K562 (cell line): ENCODE measurements around the gene RSPH9. TPM values are rescaled to one million over a fixed set of nuclear protein-coding genes. Genes with fewer than 3 reads are reported as not detected.

Source experiments
- IRF1 ChIP-seq: sonication (generic); formaldehyde crosslinking; IDR thresholded peaks from 2 replicates; pipeline ENCODE4 v1.8.0; 2022; ENCODE audit warnings: missing genetic modification reagents, mild to moderate bottlenecking, borderline replicate concordance
- KLF13 ChIP-seq: fragments of 450-650 bp; IDR thresholded peaks from 2 replicates; pipeline ENCODE4 v1.6.1; 2016; ENCODE audit warnings: missing genetic modification characterization, low read depth, mild to moderate bottlenecking, missing compliant biosample characterization, moderate library complexity, borderline replicate concordance
- RHOXF2B ChIP-seq: fragments of 250-450 bp; sonication (Bioruptor Pico); conservative IDR thresholded peaks from 2 replicates; pipeline ENCODE4 v1.5.1; 2021
- ZBTB40 ChIP-seq, 2 experiments: fragments of 450-650 bp in 1 of 2; sonication (generic) in 1 of 2; formaldehyde crosslinking in 1 of 2; IDR thresholded peaks; 2 replicates each; pipeline versions ENCODE4 v1.7.1 to v1.9.0; 2016 to 2022; ENCODE audit warnings: inconsistent platforms in 1 of 2, mild to moderate bottlenecking in 1 of 2, missing genetic modification reagents in 1 of 2
- ZNF134 ChIP-seq: fragments of 250-450 bp; sonication (Bioruptor Pico); conservative IDR thresholded peaks from 2 replicates; pipeline ENCODE4 v1.4.0; 2020
- ZNF318 ChIP-seq, 2 experiments: fragments of 450-650 bp; IDR thresholded peaks; 2 replicates each; pipeline ENCODE4 v1.6.1; 2016; ENCODE audit warnings: mild to moderate bottlenecking in 2 of 2, borderline replicate concordance in 1 of 2, low read depth in 1 of 2, moderate library complexity in 1 of 2
- polyA plus RNA-seq, 8 experiments: library from polyadenylated mRNA; depleted of rRNA in 4 of 8; stranded (reverse) in 5 of 8; unstranded in 3 of 8; fragments of >200 nt; fragmentation: Nextera tagmentation in 2 of 8; fragmentation: Illumina TruSeq in 1 of 8; extraction: Ambion mirVana in 2 of 8; extraction: Trizol in 1 of 8; gene quantifications; 2 replicates each; pipeline versions ENCODE4 v1.2.1 to v1.2.3, GENCODE V29; 2011 to 2014; ENCODE audit warnings: inconsistent platforms in 1 of 8, missing spikeins in 1 of 8
- total RNA-seq, 7 experiments: library from RNA; depleted of rRNA in 6 of 7; stranded (reverse); fragments of >200 nt in 6 of 7; fragmentation: Illumina TruSeq in 2 of 7; extraction: Trizol in 2 of 7; gene quantifications; 2 replicates each; pipeline versions ENCODE4 v1.2.1 to v1.2.3, GENCODE V29; 2011 to 2021; ENCODE audit warnings: low replicate concordance in 1 of 7

Gene RSPH9
- total and polyA plus RNA-seq, 9 of the 15 experiments (the other 6 are each of a cell fraction or from before 2014, with no cell fraction given): 0.05 to 0.60 (median 0.39) TPM; not detected in 6

- TF ChIP-seq ZNF134 (CRISPR knock-in tag) (peak; percentile 5; the same call in 1 of the 2 replicates), ZNF318 (IDR thresholded peaks at IDR 0.05; ENCODE audit: borderline replicate concordance in 1 of 2, low read depth in 1 of 2) (peak in 1 of 2 experiments; percentile 34; a peak in 1 of 4 replicates), RHOXF2B (CRISPR knock-in tag) (peak; percentile 78; the same call in 1 of the 2 replicates), IRF1 (CRISPR knock-in tag) (0 out of 2 replicates have a peak, but pooled peaks have one; percentile 33), ZBTB40 (IDR thresholded peaks at IDR 0.05) (peak; percentile 48; the same call in 1 of the 2 replicates), ZBTB40 (CRISPR knock-in tag; IDR thresholded peaks at IDR 0.05) (no peak; the same call in 1 of the 2 replicates), KLF13 (tag) (no peak)
Measured at GRCh38 chr6:43629505-43630300, 15.1 kb upstream of the RSPH9 start (continued).
